PC-3 (cell line): Measurements from ENCODE around the gene CHIA.

Experiments used
- CTCF ChIP-seq: fragments of 300-600 bp; sonication (generic); conservative IDR thresholded peaks from 2 replicates; pipeline ENCODE4 v1.5.1; 2017; ENCODE audit warnings: antibody characterized with exemption, low read depth, mild to moderate bottlenecking, low read length
- EZH2 ChIP-seq: fragments of 300-600 bp; sonication (generic); IDR thresholded peaks from one replicate; pipeline ENCODE4 v1.6.1; 2017; ENCODE audit warnings: antibody characterized with exemption, mild to moderate bottlenecking, low read length; ENCODE audit not compliant: unreplicated experiment

DNA sequence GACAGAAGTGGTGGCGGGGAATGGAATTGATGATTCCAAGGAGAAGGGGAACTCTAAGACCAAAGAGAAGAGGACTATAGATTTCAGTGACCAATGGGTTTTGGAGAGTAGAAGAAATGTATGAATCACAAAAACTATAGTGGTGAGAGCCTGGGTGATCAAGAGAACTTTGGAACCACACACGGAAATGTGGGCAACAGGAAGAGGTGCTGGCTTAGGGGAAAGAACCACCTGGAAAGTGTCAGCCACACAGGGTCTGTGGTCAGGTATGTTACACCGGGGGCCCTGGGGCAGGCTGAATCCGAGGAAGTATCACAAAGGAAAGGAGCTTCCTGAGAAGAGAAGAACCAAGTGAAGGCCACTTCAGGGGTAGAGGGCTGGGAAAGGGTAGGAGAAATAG lies 11.5 kb upstream of the CHIA start:
- TF ChIP-seq CTCF (no peak), EZH2 (no peak)
